ENCODE data around the gene RAP2C. TPM values are rescaled to one million over a fixed set of nuclear protein-coding genes. Genes with fewer than 3 reads are reported as not detected.

RAP2C gene
- total and polyA plus RNA-seq, 2 donors (not counting 3 experiments of a cell fraction or from before 2014, with no cell fraction given): 5.5 to 22.2 TPM

- H3K36me3 ChIP-seq (ENCODE audit: control insufficient read depth in 2 of 2, extremely low read depth in 1 of 2, insufficient read depth in 2 of 2, low read length in 2 of 2): no peaks in the 10 kb centered on the region
- H3K9ac ChIP-seq (replicated peaks; ENCODE audit: extremely low read depth, insufficient read depth, low read length): no peak overlapping the region
- no peaks in the 10 kb centered on the region for H3K4me1 ChIP-seq (ENCODE audit: control insufficient read depth, extremely low read depth, insufficient read depth, low read length)
- H3K9me1 ChIP-seq (replicated peaks; ENCODE audit: control insufficient read depth, extremely low read depth, insufficient read depth, low read length): no peaks in the 10 kb centered on the region
- no peaks in the 10 kb centered on the region for H3K27me3 ChIP-seq (ENCODE audit: control insufficient read depth in 2 of 2, insufficient read depth in 2 of 2, low read length in 2 of 2)
- FAIRE-seq: no peak
- BruUV-seq (replicated peaks): no TSS peak
- CTCF ChIA-PET: no interaction called here
- H3K4me2 ChIP-seq (ENCODE audit: insufficient read depth, low read length): no peak overlapping the region
- H3K4me3 ChIP-seq (replicated peaks in 1 of 3; ENCODE audit: insufficient read depth in 1 of 3, low read depth in 1 of 3, low read length in 3 of 3): no peak overlapping the region
- POLR2A ChIA-PET: no interaction called here
- no peaks in the 10 kb centered on the region for H3K79me2 ChIP-seq (ENCODE audit: control insufficient read depth, insufficient read depth, low read length)
- H3K27ac ChIP-seq (ENCODE audit: insufficient read depth, low read depth, low read length): no peak overlapping the region
- intact Hi-C loops (cut with micrococcal nuclease) (no loop called here), dilution Hi-C loops (cut with MboI; ENCODE audit: extremely low pct_ligation_motif_present, low sequenced_read_pairs) (no loop called here)
- H3K9me3 ChIP-seq (replicated peaks; ENCODE audit: control insufficient read depth, insufficient read depth, low read length): no peaks in the 10 kb centered on the region
- TF ChIP-seq POLR2A (IDR thresholded peaks at IDR 0.05; ENCODE audit: low read depth, low read length) (no peak), CTCF (IDR thresholded peaks at IDR 0.05; ENCODE audit: extremely low read depth in 1 of 2, insufficient read depth in 1 of 2, low read depth in 1 of 2, low read length in 2 of 2) (no peak), FOS (IDR thresholded peaks at IDR 0.05; ENCODE audit: borderline replicate concordance, insufficient read depth, low read length) (no peak), GATA2 (IDR thresholded peaks at IDR 0.05; ENCODE audit: insufficient read depth, insufficient read length, low read depth, low read length) (no peak), EZH2 (IDR thresholded peaks at IDR 0.05; ENCODE audit: borderline replicate concordance, low read depth, low read length, severe bottlenecking) (no peak), MAX (IDR thresholded peaks at IDR 0.05; ENCODE audit: insufficient read depth, insufficient read length) (no peak), MYC (IDR thresholded peaks at IDR 0.05; ENCODE audit: low read depth, low read length) (no peak), POLR2AphosphoS5 (IDR thresholded peaks at IDR 0.05; ENCODE audit: insufficient read depth, low read depth, low read length) (no peak), JUN (IDR thresholded peaks at IDR 0.05; ENCODE audit: borderline replicate concordance, insufficient read depth, insufficient read length, low read depth) (no peak)
- no peak for DNase-seq (ENCODE audit: low read depth, low spot score)
- H2AFZ ChIP-seq (ENCODE audit: low read depth, low read length): no peak overlapping the region
- H4K20me1 ChIP-seq (replicated peaks; ENCODE audit: control insufficient read depth, extremely low read depth, insufficient read depth, low read length): no peaks in the 10 kb centered on the region
These were observed 47.5 kb upstream of the RAP2C start for GRCh38 chrX:132266583-132267355.
